Uterus (tissue), 4 donors: ENCODE results near the gene PSMA7. TPM values are rescaled to one million over a fixed set of nuclear protein-coding genes. Genes with fewer than 3 reads are reported as not detected.

Experiments used
- DNase-seq, 2 donors: peaks; one replicate each; pipeline ENCODE4 v3.0.0-alpha.2; 2019 to 2020
- H3K27ac ChIP-seq, 2 donors: fragments of 200-600 bp; sonication (generic); 1 replicate in 1 of 2; 2 replicates in 1 of 2; pipeline ENCODE4 v1.5.1; 2016 to 2018
- H3K27me3 ChIP-seq, 2 donors: fragments of 200-600 bp; sonication (generic); one replicate each; pipeline ENCODE4 v1.5.1; 2018 to 2019; ENCODE audit warnings: control low read depth in 1 of 2
- H3K36me3 ChIP-seq, 2 donors: fragments of 200-600 bp; sonication (generic); one replicate each; pipeline ENCODE4 v1.5.1; 2019; ENCODE audit warnings: control low read depth in 1 of 2
- H3K4me1 ChIP-seq, 2 donors: fragments of 200-600 bp; sonication (generic); one replicate each; pipeline ENCODE4 v1.5.1; 2018 to 2019; ENCODE audit warnings: control low read depth in 1 of 2
- H3K4me3 ChIP-seq, 2 donors: fragments of 200-600 bp; sonication (generic); 1 replicate in 1 of 2; 2 replicates in 1 of 2; pipeline ENCODE4 v1.5.1; 2018 to 2019; ENCODE audit warnings: mild to moderate bottlenecking in 1 of 2
- H3K9me3 ChIP-seq, 2 donors: fragments of 200-600 bp; sonication (generic); one replicate each; pipeline ENCODE4 v1.5.1; 2019; ENCODE audit warnings: control low read depth in 1 of 2
- CTCF ChIP-seq, 4 experiments: fragments of 200-600 bp in 2 of 4; fragments of 450-650 bp in 2 of 4; sonication (generic) in 2 of 4; IDR thresholded peaks; one replicate each; pipeline ENCODE4 v1.5.1; 2016 to 2019; ENCODE audit warnings: antibody characterized with exemption in 4 of 4, mild to moderate bottlenecking in 2 of 4, moderate library complexity in 1 of 4
- POLR2A ChIP-seq, 2 donors: fragments of 450-650 bp; IDR thresholded peaks; one replicate each; pipeline ENCODE4 v1.6.1; 2016; ENCODE audit warnings: antibody characterized with exemption in 2 of 2, mild to moderate bottlenecking in 1 of 2, moderate library complexity in 1 of 2
- intact Hi-C: fragments of 100-400 bp; cut with DNase I; formaldehyde crosslinking; loops from one replicate; pipeline ENCODE4 v1.15.1; 2023; ENCODE audit warnings: low total_unique reads
- total RNA-seq, 4 donors: library from RNA; depleted of rRNA in 3 of 4; stranded (reverse); fragments of >200 nt in 3 of 4; gene quantifications; one replicate each; pipeline versions ENCODE4 v1.1.0 to v1.2.4, GENCODE V29; 2014 to 2023
- donor health status: DM: yes; HTN: yes; CAD: no.

Gene PSMA7
- total RNA-seq, 4 donors from 2014 or later: 145 to 214 (median 162) TPM

DNA sequence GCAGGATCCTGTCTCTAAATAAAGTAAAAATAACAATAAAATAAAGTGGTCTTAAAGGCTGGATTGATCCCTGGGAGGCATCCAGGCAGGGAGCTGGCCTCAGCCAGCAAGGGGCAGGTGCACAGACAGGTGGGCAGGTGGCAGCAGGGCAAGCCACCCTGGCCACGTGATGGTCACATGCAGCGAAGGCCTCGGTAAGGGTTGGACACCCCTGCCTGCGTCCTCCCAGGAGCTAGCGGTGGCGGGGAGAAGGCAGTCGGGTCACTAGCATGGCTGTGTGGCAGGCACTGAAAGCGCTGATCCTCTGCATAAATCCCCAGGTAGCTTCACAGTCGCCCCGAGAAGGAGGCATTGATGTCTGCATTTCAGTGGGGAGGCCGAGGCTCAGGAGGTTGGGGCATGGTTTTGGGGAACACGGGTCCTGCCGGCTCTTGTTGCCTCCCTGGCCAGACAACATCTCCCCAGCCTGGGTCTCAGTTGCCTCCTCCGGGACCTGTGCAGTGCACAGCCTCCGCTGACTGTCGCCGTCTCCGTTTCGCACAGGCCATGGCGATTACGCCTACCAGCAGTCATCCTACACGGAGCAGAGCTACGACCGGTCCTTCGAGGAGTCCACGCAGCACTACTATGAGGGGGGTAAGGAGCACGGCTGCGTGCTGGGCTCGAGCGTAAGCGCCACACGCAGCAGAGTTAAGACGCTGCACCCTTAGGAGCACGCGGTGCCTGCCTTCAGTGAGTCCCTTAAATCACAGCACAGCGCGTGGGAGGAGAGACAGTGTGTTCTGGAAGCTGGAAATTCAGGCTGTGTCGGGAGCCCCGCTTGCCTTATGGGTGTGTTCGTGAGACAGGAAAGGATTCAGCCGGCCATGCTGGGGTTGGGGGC lies 21.9 kb upstream of the PSMA7 start:
- Histone ChIP-seq H3K27ac (no peak overlapping the region), H3K4me1 (no peaks in the 10 kb centered on the region), H3K4me3 (no peak overlapping the region), H3K27me3 (no peaks in the 10 kb centered on the region), H3K9me3 (no peaks in the 10 kb centered on the region), H3K36me3 (no peaks in the 10 kb centered on the region)
- TF ChIP-seq POLR2A (IDR thresholded peaks at IDR 0.05) (no peak), CTCF (IDR thresholded peaks at IDR 0.05) (no peak)
- no peak for DNase-seq
- intact Hi-C loops: no loop called here

GRCh38 chr20:62163986-62164762 lies 21.0 kb upstream of the PSMA7 start:
- no peak for DNase-seq
- TF ChIP-seq POLR2A (IDR thresholded peaks at IDR 0.05) (no peak), CTCF (IDR thresholded peaks at IDR 0.05) (no peak)
- H3K36me3 ChIP-seq: no peaks in the 10 kb centered on the region
- no peaks in the 10 kb centered on the region for H3K4me1 ChIP-seq
- no peaks in the 10 kb centered on the region for H3K27me3 ChIP-seq
- intact Hi-C loops: no loop called here
- H3K27ac ChIP-seq: no peak overlapping the region
- no peaks in the 10 kb centered on the region for H3K9me3 ChIP-seq
- H3K4me3 ChIP-seq: no peak overlapping the region

GRCh38 chr20:62163485-62163865 lies 20.3 kb upstream of the PSMA7 start:
- TF ChIP-seq CTCF (IDR thresholded peaks at IDR 0.05) (no peak), POLR2A (IDR thresholded peaks at IDR 0.05) (no peak)
- no peaks in the 10 kb centered on the region for H3K27me3 ChIP-seq
- intact Hi-C loops: no loop called here
- no peaks in the 10 kb centered on the region for H3K36me3 ChIP-seq
- no peak overlapping the region for H3K27ac ChIP-seq
- DNase-seq: no peak
- no peaks in the 10 kb centered on the region for H3K9me3 ChIP-seq
- H3K4me3 ChIP-seq: no peak overlapping the region
- H3K4me1 ChIP-seq: no peaks in the 10 kb centered on the region

DNA sequence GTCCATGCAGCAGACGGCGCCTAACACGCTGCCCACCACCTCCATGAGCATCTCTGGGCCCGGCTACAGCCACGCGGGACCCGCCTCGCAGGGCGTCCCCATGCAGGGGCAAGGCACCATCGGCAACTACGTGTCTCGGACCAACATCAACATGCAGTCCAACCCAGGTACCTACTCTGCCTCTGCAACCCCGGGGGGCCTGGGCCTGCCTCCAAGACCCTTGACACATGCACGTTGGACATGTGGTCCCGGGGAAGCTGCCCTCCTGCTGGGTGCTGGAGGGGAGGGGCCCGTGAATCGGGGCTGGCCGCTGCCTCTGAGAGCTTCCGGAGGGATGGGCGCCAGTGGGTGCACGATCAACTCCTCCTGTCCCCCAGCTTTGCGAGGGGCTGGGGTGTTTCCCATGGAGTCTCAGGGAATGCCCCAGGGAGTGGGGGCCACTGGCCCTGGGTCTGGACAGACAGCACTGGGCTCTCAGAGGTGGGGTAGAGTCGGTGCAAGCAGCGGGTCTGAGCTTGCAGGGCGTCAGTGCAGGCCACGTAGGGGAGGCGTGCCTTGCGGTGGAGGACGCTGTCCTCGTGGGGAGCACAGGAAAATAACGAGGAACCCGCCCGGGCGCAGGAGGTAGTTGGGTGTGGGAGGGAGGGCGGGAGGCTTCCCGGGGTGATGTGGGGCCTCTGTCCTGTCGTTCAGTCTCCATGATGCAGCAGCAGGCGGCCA lies 19.7 kb upstream of the PSMA7 start:
- Histone ChIP-seq H3K36me3 (no peaks in the 10 kb centered on the region), H3K9me3 (no peaks in the 10 kb centered on the region), H3K27me3 (no peaks in the 10 kb centered on the region), H3K4me1 (no peaks in the 10 kb centered on the region), H3K4me3 (no peak overlapping the region), H3K27ac (no peak overlapping the region)
- intact Hi-C loops: no loop called here
- no peak for DNase-seq
- no peak for TF ChIP-seq CTCF (IDR thresholded peaks at IDR 0.05)
- no peak for TF ChIP-seq POLR2A (IDR thresholded peaks at IDR 0.05)
